ENCODE results near the gene POLE. TPM values are rescaled to one million over a fixed set of nuclear protein-coding genes. Genes with fewer than 3 reads are reported as not detected.

POLE gene
- total and polyA plus RNA-seq, 10 of the 15 experiments (the other 5 are each of a cell fraction or from before 2014, with no cell fraction given) = 2.3 to 103 (median 37.1) TPM

DNA sequence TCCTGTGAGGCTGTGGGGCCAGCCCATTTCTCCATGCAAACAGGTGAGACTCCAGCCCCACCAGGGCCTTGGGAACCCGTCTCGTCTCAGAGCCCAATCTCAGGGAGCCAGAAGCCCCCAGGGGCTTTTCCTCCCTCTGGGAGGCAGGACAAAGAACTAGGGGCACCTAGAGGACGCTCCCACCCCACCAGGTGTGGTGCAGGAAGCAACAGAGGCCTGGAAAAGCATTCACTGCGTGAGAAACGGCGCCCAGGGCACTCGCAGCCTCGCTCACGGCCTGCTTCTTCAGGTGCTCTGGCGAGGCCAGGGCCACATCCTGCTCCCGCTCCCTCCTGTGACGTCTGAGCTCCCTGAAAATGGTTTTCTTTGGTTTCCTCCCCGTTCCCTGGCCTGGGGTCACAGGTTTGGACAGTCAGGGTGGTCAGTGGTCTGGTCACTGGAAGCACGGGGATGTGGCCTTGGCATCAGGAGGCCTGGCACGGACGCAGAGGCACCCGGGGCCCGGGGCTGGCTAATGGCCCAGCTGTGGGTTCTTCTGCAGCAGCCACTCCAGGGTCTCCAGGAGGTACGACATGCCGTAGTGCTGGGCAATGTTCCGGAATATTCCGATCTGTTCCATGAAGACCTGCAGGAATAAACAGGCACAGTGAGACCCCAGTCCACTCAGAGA is 62.8 kb downstream of the POLE start (continued):
- TF ChIP-seq DPF2 (IDR thresholded peaks at IDR 0.05) = no peak
- TF ChIP-seq, protein P1, sequence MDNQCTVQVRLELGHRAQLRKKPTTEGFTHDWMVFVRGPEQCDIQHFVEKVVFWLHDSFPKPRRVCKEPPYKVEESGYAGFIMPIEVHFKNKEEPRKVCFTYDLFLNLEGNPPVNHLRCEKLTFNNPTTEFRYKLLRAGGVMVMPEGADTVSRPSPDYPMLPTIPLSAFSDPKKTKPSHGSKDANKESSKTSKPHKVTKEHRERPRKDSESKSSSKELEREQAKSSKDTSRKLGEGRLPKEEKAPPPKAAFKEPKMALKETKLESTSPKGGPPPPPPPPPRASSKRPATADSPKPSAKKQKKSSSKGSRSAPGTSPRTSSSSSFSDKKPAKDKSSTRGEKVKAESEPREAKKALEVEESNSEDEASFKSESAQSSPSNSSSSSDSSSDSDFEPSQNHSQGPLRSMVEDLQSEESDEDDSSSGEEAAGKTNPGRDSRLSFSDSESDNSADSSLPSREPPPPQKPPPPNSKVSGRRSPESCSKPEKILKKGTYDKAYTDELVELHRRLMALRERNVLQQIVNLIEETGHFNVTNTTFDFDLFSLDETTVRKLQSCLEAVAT (IDR thresholded peaks at IDR 0.05) = no peak
- no peak for TF ChIP-seq IRF4 (IDR thresholded peaks at IDR 0.05; ENCODE audit: low read depth, low read length)
- no peak for TF ChIP-seq NFYA (IDR thresholded peaks at IDR 0.05; ENCODE audit: borderline replicate concordance, low read depth, low read length)
- TF ChIP-seq PAX5 (IDR thresholded peaks at IDR 0.05; ENCODE audit: borderline replicate concordance, low read depth, low read length) = no peak
- no peak for TF ChIP-seq SP1 (IDR thresholded peaks at IDR 0.05; ENCODE audit: low read depth, low read length)
- TF ChIP-seq ZNF217 (IDR thresholded peaks at IDR 0.05) = no peak
- no peak for TF ChIP-seq SUZ12 (IDR thresholded peaks at IDR 0.05; ENCODE audit: unreplicated experiment)

DNA sequence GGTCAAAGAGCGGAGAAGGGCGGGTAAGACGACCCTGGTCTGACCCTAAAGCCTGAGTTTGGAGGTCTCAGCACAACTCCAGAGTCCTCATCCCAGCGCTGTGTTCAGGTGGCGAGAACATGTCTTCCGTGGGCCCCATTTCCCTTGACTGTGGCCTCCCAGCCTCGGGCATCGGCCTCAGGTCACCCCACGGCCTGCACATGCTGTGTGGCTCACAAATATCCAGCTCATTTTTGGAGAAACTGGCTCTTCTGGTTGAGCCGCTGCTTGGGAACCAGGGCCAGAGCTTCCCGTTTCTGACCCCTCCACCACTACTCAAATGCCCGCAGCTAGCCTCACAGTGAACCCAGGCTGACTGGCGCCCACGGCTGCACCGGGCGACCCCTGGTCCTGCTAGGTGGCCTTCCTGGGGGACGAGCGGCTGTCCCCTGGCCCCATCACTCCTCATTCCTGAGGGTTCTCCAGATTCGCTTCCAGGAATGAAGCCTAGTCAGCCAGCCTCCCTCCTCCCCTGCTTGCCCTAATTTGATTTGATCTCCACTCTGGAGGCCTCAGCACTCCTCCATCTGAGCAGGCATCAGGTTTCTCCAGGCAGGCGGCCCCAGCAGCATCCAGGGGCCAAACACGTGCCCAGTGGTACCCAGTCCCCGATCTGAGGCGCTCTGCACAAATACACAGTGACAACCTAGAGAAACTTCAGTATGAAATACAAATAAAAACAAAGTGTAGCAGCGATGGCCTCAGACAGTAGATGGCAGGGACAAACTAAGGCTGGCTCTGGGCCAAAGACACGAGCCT is 63.9 kb downstream of the POLE start:
- ATAC-seq = no peak
- no TSS peak for BruUV-seq (replicated peaks)

More for the DNA sequence above, 63.9 kb downstream of the POLE start:
- TF ChIP-seq SREBF2 (IDR thresholded peaks at IDR 0.05; ENCODE audit: low read length) (no peak), BHLHE40 (IDR thresholded peaks at IDR 0.05; ENCODE audit: borderline replicate concordance in 1 of 2, low read depth in 2 of 2, low read length in 1 of 2) (no peak), RFX5 (IDR thresholded peaks at IDR 0.05; ENCODE audit: low read depth, low read length) (no peak), RAD21 (IDR thresholded peaks at IDR 0.05; ENCODE audit: insufficient read depth, low read depth, low read length) (no peak), SMC3 (IDR thresholded peaks at IDR 0.05; ENCODE audit: borderline replicate concordance, low read length) (no peak), ZSCAN29 (IDR thresholded peaks at IDR 0.05) (no peak), ZNF217 (IDR thresholded peaks at IDR 0.05) (no peak)
- DNase-seq (ENCODE audit: low read depth, low spot score) = no peak
- CTCF ChIA-PET = interaction anchor here (1.0 kb wide), 1 partner anchor 8 kb away, joined by 4 read pairs; no protein-coding TSS in a partner anchor
- Histone ChIP-seq H3K9ac (ENCODE audit: control insufficient read depth, insufficient read depth, low read length) (no peak overlapping the region), H4K20me1 (ENCODE audit: control insufficient read depth, insufficient read depth) (no peaks in the 10 kb centered on the region), H3K4me3 (no peak overlapping the region), H3K27me3 (replicated peaks in 1 of 2; ENCODE audit: control insufficient read depth in 2 of 2, insufficient read depth in 2 of 2, low read length in 1 of 2) (no peaks in the 10 kb centered on the region), H2AFZ (ENCODE audit: control insufficient read depth, low read depth, low read length) (no peak overlapping the region), H3K4me1 (ENCODE audit: control insufficient read depth, insufficient read depth, low read length) (no peaks in the 10 kb centered on the region), H3K27ac (ENCODE audit: control insufficient read depth, insufficient read depth) (no peak overlapping the region), H3K79me2 (ENCODE audit: control insufficient read depth, insufficient read depth, low read length) (no peaks in the 10 kb centered on the region), H3K4me2 (ENCODE audit: control insufficient read depth, insufficient read depth) (no peak overlapping the region), H3K36me3 (ENCODE audit: control insufficient read depth in 2 of 2, insufficient read depth in 2 of 2, low read length in 1 of 2) (peaks cover 0 to 20% of the 10 kb centered on the region in 2 experiments; a peak in 3 of 4 replicates), H3K9me3 (replicated peaks; ENCODE audit: control insufficient read depth, insufficient read depth, low read length) (no peaks in the 10 kb centered on the region; the same call in 2 of the 3 replicates)
- FAIRE-seq = no peak
- RAD21 ChIA-PET (ENCODE audit: unreplicated experiment) = no interaction called here
- SMC1A ChIA-PET (ENCODE audit: uncharacterized antibody, unreplicated experiment) = interaction anchor here (0.6 kb wide), 1 partner anchor 10 kb away, joined by 3 read pairs; no protein-coding TSS in a partner anchor
- intact Hi-C loops (cut with micrococcal nuclease; ENCODE audit: unreplicated experiment) (no loop called here), in situ Hi-C loops (cut with MboI) (no loop called here)
- WGBS (ENCODE audit: insufficient coverage, insufficient replicate concordance, low lambda C conversion rate, missing lambda C conversion rate) = 87% methylated on average over 22 of the region's 25 CpGs
- POLR2A ChIA-PET = no interaction called here

Measured in GM12878 (cell line).